NCI-H2171 treated with DMSO at 0.1 percent for 48 hours (cell line): ENCODE measurements around the gene TTYH1.

ENCODE experiments used
- DNase-seq: peaks from one replicate; lab custom pipeline; 2025; lab: John Stamatoyannopoulos, UW

TTYH1 gene

GRCh38 chr19:54422136-54422535 lies 6.9 kb downstream of the TTYH1 start:
- DNase-seq: peak; percentile 51

DNA sequence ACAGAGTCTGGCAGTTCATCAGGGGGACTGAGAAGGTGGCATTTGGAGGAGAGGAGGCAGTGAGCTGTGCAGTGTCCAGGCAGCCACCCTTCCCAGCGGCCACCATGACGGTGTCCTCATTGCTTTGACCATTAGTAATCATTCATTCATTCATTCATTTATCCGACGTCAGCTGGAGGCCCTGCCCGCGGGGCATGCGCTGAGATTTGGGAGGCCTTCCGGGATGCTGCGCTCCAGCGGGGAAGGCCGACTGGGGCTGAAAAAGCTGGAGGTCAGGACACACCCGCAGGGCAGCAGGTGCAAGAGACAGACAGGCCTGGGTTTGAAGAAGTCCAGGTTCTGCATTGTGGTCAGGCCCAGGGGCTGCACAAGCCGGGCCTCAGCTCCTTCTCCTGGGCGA lies 8.9 kb downstream of the TTYH1 start:
- DNase-seq: no peak

DNA sequence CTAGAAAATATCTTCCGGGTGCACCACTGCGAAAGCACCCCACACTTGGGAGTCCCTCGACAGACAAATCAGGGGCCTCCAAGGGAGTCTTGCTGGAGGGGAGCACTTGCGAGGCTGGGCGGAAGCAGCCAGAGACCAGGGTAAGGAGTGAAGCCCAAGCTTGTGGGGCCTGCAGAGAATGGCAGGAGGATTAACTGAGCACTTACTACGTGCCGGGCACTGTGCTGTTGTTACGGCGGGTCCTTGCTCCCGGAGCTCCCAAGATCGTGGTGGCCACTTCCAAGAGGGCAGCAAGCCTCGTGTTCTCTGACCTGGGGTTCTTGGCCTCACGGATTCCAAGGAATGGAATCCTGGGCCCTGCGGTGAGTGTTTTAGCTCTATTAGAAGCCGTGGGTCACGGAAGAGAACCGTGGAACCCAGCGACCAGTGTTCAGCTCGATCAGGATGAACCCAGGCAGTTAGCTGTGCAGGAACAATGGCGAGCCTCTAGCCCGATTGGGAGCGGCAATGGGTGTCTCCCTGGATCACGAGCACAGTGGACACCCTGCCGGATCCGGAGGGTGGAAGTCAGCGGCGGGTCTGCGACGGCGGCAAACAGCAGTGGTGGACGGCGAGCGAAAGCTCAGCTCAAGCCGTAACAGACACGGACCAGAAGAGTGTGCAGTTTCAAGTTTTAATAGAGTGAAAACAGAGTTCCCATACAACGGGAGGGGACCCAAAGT lies 9.6 kb downstream of the TTYH1 start:
- DNase-seq: no peak

DNA sequence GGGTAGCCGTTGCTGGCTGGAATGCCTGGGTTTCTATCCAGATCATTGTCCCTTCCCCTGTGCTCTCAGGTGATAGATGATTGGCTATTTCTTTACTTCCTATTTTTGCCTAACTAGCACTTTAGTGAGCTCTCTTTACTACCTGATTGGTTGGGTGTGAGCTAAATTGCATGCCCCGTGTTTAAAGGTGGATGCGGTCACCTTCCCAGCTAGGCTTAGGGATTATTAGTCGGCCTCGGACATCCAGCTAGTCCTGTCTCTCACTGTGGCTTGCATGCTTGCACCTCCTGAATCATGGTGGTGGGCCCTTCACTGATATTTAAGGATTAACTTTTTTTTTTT lies 10.1 kb downstream of the TTYH1 start:
- no peak for DNase-seq

GRCh38 chr19:54426291-54426931 lies 11.1 kb downstream of the TTYH1 start:
- no peak for DNase-seq

GRCh38 chr19:54427586-54427985 lies 12.3 kb downstream of the TTYH1 start:
- DNase-seq: no peak

- no peak for DNase-seq
These were observed 13.3 kb downstream of the TTYH1 start for GRCh38 chr19:54428323-54429175.

DNA sequence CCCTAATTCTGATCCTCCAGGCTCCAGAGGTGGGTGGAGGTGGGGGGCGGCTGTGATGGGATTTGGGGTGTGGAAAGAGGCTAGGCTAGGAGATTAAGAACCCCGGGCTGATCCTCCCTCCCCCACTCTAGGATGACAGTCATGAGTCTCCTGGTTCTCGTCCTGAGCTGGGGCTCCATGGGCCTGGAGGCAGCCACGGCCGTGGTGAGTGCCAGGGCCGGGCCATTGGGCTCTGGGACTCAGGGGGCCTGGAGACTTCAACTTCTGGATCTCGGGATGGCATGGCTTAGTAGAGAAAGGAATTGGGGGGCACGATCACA lies 13.9 kb downstream of the TTYH1 start:
- no peak for DNase-seq

GRCh38 chr19:54429545-54430227 lies 14.4 kb downstream of the TTYH1 start:
- no peak for DNase-seq

- DNase-seq: no peak
These were observed 15.3 kb downstream of the TTYH1 start for GRCh38 chr19:54430306-54431254.

DNA sequence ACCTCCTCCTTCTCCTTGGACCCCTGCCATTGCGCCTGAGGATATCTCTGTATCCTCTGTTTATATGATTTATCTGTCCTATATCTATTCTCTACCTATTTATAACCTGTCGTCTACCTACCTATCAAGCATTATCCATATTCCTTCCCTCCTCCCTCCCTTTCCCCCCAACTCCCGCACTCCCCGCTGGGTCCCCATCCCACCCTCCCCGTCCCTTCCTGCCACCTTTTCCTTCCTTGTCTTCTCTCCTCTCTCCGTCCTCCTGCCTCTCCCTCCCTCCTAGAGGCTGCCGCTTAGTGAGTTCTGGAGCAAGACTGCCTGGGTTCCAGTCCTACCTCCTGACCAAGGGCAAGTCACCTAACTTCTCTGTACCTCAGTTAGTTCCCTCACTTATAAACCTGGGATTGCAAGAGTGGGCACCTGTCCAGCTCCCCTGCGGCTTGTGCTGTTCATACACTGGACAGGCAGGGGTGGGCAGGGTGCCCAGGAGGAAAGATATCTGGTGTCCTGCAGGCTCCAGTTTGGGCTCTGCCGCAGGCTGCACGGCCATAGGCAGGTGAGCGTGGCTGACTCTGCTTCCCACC lies 16.1 kb downstream of the TTYH1 start:
- DNase-seq: no peak

- no peak for DNase-seq
These were observed 17.0 kb downstream of the TTYH1 start for GRCh38 chr19:54432144-54432738.

- DNase-seq: no peak
These were observed 18.4 kb downstream of the TTYH1 start for GRCh38 chr19:54433697-54434096.

- DNase-seq: peak; percentile 51
These were observed 19.0 kb downstream of the TTYH1 start for GRCh38 chr19:54434112-54434872.

- peak; percentile 31 for DNase-seq
These were observed 19.6 kb downstream of the TTYH1 start for GRCh38 chr19:54434873-54435214.

GRCh38 chr19:54435551-54436016 lies 20.3 kb downstream of the TTYH1 start:
- no peak for DNase-seq

GRCh38 chr19:54436031-54436523 lies 20.8 kb downstream of the TTYH1 start:
- no peak for DNase-seq

DNA sequence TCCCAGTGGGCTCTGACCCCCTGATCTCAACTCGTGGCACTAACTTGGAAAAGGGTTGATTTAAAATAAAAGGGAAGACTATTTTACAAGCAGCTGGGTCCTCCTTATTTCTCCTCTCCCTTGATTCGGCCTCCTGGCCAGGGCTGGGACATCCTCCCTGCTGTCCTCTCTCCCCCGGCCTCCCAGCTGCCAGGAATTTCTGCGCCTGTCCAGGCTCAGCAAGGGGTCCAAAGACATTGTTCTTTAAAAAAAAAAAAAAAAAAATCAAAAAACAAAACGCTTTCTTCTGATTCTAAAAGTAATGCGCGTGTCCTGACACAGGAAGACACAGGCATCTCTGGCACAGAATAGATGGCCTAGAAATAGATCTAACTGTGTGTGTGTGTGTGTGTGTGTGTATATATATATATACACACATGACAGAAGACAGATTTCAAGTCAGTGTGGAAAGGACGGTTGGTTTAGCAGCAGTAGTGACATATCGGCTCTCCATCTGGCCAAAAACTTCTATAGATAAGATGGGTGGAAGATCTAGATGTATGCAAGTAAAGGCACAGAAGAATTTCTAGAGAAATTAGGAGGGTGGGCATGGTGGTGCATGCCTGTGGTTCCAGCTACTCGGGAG lies 21.5 kb downstream of the TTYH1 start:
- no peak for DNase-seq

GRCh38 chr19:54439174-54439851 lies 24.0 kb downstream of the TTYH1 start:
- DNase-seq: peak; percentile 42
